ENCODE data around the gene HOPX. TPM values are rescaled to one million over a fixed set of nuclear protein-coding genes. Genes with fewer than 3 reads are reported as not detected.

The HOPX gene, protein sequence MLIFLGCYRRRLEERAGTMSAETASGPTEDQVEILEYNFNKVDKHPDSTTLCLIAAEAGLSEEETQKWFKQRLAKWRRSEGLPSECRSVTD
- 100 to 1,000 TPM; 144 to 450 TPM for total RNA-seq
- polyA plus RNA-seq: 100 to 1,000 TPM; 731 to 792 TPM
- long read RNA-seq, donor 1, transcript HOPX-207 (1 exons, 3,203 nt): minor isoform, 13 of 48 reads
- long read RNA-seq, donor 1, transcript HOPX-202 (3 exons, 1,611 nt): major isoform, 23 of 48 reads
- long read RNA-seq, donor 1, transcript HOPX-206 (2 exons, 1,248 nt): minor isoform, 8 of 48 reads
- long read RNA-seq, donor 1, partial matches to known transcripts: 0 of 48 reads
- long read RNA-seq, donor 1, other reads (novel, unspliced or antisense): 0 of 48 reads
- long read RNA-seq, donor 2, transcript HOPX-202 (3 exons, 1,611 nt): minor isoform, 7 of 20 reads
- long read RNA-seq, donor 2, transcript HOPX-207 (1 exons, 3,203 nt): major isoform, 8 of 20 reads
- long read RNA-seq, donor 2, partial matches to known transcripts: 0 of 20 reads
- long read RNA-seq, donor 2, other reads (novel, unspliced or antisense): 0 of 20 reads
- long read RNA-seq, donor 3, transcript HOPX-202 (3 exons, 1,611 nt): major isoform, 8 of 20 reads
- long read RNA-seq, donor 3, transcript HOPX-207 (1 exons, 3,203 nt): minor isoform, 7 of 20 reads
- long read RNA-seq, donor 3, transcript HOPX-206 (2 exons, 1,248 nt): minor isoform, 5 of 20 reads
- long read RNA-seq, donor 3, partial matches to known transcripts: 0 of 20 reads
- long read RNA-seq, donor 3, other reads (novel, unspliced or antisense): 0 of 20 reads
- long read RNA-seq, donor 4, transcript HOPX-207 (1 exons, 3,203 nt): major isoform, 6 of 13 reads
- long read RNA-seq, donor 4, partial matches to known transcripts: 0 of 13 reads
- long read RNA-seq, donor 4, other reads (novel, unspliced or antisense): 0 of 13 reads
- long read RNA-seq, donor 5, transcript HOPX-206 (2 exons, 1,248 nt): minor isoform, 8 of 50 reads
- long read RNA-seq, donor 5, transcript HOPX-202 (3 exons, 1,611 nt): major isoform, 20 of 50 reads
- long read RNA-seq, donor 5, transcript HOPX-207 (1 exons, 3,203 nt): minor isoform, 15 of 50 reads
- long read RNA-seq, donor 5, partial matches to known transcripts: 0 of 50 reads
- long read RNA-seq, donor 5, other reads (novel, unspliced or antisense): 0 of 50 reads

DNA sequence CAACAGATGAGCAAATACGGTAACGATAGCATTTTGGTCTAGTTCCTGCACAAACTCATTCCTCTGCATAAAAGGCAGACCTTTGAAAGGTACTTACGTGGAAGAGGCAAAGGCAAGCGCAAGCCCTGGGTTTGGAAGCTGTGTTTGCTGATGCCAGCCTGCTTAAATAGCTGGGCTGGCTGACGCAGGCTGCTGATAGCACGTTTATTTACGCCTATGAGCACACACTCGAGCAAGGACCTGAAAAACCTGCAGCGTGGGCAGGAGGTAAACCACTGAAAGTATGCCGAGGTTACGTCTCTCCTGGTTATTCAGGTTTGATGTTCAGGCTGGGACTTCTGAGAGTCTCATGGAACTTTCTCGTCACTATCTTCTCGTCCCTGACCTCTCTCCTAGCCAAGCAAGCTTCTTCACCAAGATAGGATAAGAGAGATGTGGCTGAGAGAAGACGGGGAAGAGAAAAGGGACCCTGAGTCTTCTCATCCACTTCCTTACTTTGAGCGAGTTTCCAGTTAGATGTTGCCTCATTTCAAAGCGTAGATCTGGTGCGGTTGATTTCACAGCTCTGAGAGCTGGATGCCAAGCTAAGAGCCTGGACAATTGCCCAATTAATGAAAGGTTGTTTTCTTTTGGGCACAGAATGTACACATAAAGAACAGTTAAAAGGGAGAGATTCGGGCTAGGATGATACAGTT is at the start of gene HOPX:
Gene HOPX, minus strand, starts transcription at position 139 of the 695 bp plus-strand sequence. CDS start 23,480 bp downstream, outside the sequence.
- peak within 1 kb of the TSS in 1 of 2 donors; percentile 94 for H3K27ac ChIP-seq (ENCODE audit: low read depth in 1 of 2, low read length in 1 of 2)

DNA sequence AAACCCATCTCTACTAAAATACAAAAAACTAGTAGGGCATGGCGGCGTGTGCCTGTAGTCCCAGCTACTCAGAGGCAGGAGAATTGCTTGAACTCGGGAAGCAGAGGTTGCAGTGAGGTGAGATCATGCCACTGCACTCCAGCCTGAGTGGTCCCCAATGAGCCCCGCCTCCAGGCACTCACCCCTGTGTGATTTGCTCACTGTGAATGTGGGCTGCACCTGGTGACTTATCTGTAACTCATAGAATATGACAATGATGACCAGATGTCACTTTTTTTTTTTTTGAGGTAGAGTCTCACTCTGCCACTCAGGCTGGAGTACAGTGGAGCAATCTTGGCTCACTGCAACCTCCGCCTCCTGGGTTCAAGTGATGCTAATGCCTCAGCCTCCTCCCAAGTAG is 49.0 kb upstream of the HOPX start:
- Histone ChIP-seq H3K4me1 (ENCODE audit: control insufficient read depth in 5 of 5, insufficient read depth in 5 of 5, low read length in 5 of 5) (peaks cover 0 to 6% (median 0%) of the 10 kb centered on the region in 5 donors), H3K4me3 (no peak overlapping the region), H3K27ac (ENCODE audit: low read depth in 1 of 2, low read length in 1 of 2) (no peak overlapping the region), H3K9me3 (ENCODE audit: control insufficient read depth in 4 of 4, insufficient read depth in 3 of 4, low read length in 3 of 4) (no peaks in the 10 kb centered on the region), H3K27me3 (ENCODE audit: control insufficient read depth in 3 of 3, insufficient read depth in 3 of 3, low read length in 2 of 3) (no peaks in the 10 kb centered on the region), H3K36me3 (ENCODE audit: control insufficient read depth in 4 of 4, insufficient read depth in 4 of 4, low read length in 4 of 4) (no peaks in the 10 kb centered on the region), H3K9ac (ENCODE audit: insufficient read depth in 1 of 2, low read length in 2 of 2) (no peak overlapping the region)
- WGBS, 2 donors: 91 to 97% methylated on average over 5 of the region's 5 CpGs
- ATAC-seq (ENCODE audit: insufficient read depth, low FRiP score) (no peak), DNase-seq (no peak)
- TF ChIP-seq, protein P1, sequence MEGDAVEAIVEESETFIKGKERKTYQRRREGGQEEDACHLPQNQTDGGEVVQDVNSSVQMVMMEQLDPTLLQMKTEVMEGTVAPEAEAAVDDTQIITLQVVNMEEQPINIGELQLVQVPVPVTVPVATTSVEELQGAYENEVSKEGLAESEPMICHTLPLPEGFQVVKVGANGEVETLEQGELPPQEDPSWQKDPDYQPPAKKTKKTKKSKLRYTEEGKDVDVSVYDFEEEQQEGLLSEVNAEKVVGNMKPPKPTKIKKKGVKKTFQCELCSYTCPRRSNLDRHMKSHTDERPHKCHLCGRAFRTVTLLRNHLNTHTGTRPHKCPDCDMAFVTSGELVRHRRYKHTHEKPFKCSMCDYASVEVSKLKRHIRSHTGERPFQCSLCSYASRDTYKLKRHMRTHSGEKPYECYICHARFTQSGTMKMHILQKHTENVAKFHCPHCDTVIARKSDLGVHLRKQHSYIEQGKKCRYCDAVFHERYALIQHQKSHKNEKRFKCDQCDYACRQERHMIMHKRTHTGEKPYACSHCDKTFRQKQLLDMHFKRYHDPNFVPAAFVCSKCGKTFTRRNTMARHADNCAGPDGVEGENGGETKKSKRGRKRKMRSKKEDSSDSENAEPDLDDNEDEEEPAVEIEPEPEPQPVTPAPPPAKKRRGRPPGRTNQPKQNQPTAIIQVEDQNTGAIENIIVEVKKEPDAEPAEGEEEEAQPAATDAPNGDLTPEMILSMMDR (IDR thresholded peaks at IDR 0.05; ENCODE audit: control extremely low read depth, extremely low read depth): no peak

More for the DNA sequence above, at the start of gene HOPX:
- Histone ChIP-seq H3K27me3 (ENCODE audit: control insufficient read depth in 3 of 3, insufficient read depth in 3 of 3, low read length in 2 of 3) (peaks cover 0 to 8% (median 0%) of the 10 kb centered on the region in 3 donors), H3K4me1 (ENCODE audit: control insufficient read depth in 5 of 5, insufficient read depth in 5 of 5, low read length in 5 of 5) (peaks cover 0 to 18% (median 9%) of the 10 kb centered on the region in 5 donors), H3K4me3 (peak within 1 kb of the TSS; percentile 26), H3K9ac (ENCODE audit: insufficient read depth in 1 of 2, low read length in 2 of 2) (peak within 1 kb of the TSS; percentile 5 to 14), H3K36me3 (ENCODE audit: control insufficient read depth in 4 of 4, insufficient read depth in 4 of 4, low read length in 4 of 4) (peaks cover 0 to 2% (median 0%) of the 10 kb centered on the region in 4 donors), H3K9me3 (ENCODE audit: control insufficient read depth in 4 of 4, insufficient read depth in 3 of 4, low read length in 3 of 4) (peaks cover 0 to 2% (median 0%) of the 10 kb centered on the region in 4 donors)
- TF ChIP-seq, protein P1 (IDR thresholded peaks at IDR 0.05; ENCODE audit: control extremely low read depth, extremely low read depth): no peak
- 30 to 33% methylated on average over 18 of the region's 18 CpGs for WGBS, 2 donors
- ATAC-seq (ENCODE audit: insufficient read depth, low FRiP score): peak; percentile 70
- DNase-seq: peak; percentile 76 to 87 (median 83)

DNA sequence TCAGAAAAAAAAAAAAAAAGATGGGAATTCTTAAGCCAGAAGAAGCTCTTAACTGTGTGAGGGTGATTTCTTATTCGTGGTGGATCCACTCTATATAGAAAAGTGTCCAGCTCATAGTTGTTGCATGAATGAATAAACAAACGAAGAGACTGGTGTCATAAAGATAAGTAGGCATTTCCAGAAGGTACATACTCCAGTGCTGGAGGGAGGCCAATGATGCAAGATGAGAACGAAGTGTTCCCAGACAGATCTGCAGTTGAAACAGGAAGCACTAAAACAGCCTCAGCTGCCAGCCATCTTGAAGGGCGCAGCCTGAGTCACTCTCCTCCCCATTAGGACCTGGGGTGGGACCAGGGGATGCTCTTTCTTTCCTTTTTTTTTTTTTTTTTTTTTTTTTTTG is 47.4 kb upstream of the HOPX start:
- Histone ChIP-seq H3K4me1 (ENCODE audit: control insufficient read depth in 5 of 5, insufficient read depth in 5 of 5, low read length in 5 of 5) (peaks cover 0 to 6% (median 0%) of the 10 kb centered on the region in 5 donors), H3K27ac (ENCODE audit: low read depth in 1 of 2, low read length in 1 of 2) (no peak overlapping the region), H3K27me3 (ENCODE audit: control insufficient read depth in 3 of 3, insufficient read depth in 3 of 3, low read length in 2 of 3) (no peaks in the 10 kb centered on the region), H3K9me3 (ENCODE audit: control insufficient read depth in 4 of 4, insufficient read depth in 3 of 4, low read length in 3 of 4) (no peaks in the 10 kb centered on the region), H3K4me3 (no peak overlapping the region), H3K36me3 (ENCODE audit: control insufficient read depth in 4 of 4, insufficient read depth in 4 of 4, low read length in 4 of 4) (no peaks in the 10 kb centered on the region), H3K9ac (ENCODE audit: insufficient read depth in 1 of 2, low read length in 2 of 2) (no peak overlapping the region)
- DNase-seq (peak; percentile 33 to 61 (median 47)), ATAC-seq (ENCODE audit: insufficient read depth, low FRiP score) (peak; percentile 86)
- WGBS, 2 donors: 14 to 24% methylated on average over 4 of the region's 4 CpGs
- TF ChIP-seq, protein P1 (IDR thresholded peaks at IDR 0.05; ENCODE audit: control extremely low read depth, extremely low read depth): no peak
